SK-N-MC (cell line): ENCODE results near the gene PPP1R9A.

Experiments used
- EZH2 ChIP-seq: fragments of 200-600 bp; sonication (generic); IDR thresholded peaks from one replicate; pipeline ENCODE4 v1.6.1; 2017; ENCODE audit warnings: antibody characterized with exemption
- FOXP2 ChIP-seq: optimal IDR thresholded peaks from 2 replicates; pipeline ENCODE3; 2011; ENCODE audit warnings: mild to moderate bottlenecking, moderate library complexity; ENCODE audit not compliant: insufficient read depth; ENCODE audit errors: extremely low read length, control extremely low read depth
- POLR2AphosphoS5 ChIP-seq: IDR thresholded peaks from 2 replicates; pipeline ENCODE4 v1.6.1; 2012; ENCODE audit warnings: mild to moderate bottlenecking, low read depth, low read length, borderline replicate concordance

DNA sequence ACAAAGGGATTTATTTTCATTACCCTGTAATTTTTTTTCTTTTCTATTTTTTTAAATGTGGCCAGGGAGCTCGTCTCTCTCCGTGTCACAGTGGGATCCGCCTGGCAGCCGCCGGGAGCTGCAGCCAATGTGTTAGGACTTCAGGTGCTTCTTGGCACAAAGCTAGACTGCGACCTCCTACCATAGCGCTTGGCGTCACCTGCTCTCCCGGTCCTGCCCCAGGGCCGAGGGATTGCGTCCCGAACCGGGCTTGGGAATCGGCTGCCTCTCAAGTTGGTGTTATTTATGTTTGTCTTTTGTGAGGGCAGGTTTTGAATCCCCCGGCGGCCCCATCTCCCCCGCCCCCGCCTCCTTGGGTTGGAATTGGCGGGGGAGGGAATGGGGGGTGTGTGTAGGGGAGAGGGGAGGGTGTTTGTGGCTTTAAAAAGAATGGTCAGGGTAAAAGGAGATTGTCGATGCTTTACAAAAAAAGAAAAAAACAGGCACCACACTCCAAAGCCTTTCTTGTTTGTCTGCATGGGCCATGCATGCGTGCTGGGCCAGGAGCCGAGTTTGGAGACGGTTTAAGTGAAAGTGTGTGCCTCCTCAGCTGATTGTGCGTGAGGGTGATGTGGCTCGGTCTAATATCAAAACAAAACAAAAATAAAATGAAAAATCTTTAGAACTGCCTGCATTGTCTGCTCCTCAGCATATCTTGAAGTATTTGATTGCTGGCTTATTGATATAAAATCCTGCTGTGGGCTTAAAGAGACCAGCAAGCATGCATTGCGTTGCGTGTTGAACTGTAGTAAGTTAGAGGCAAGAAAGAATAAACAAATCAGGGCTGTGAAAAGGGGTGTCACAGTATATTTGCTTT lies 1.2 kb downstream of the PPP1R9A start:
- TF ChIP-seq EZH2: no peak
- peak; percentile 44; the same call in 1 of the 2 replicates for TF ChIP-seq POLR2AphosphoS5
- TF ChIP-seq FOXP2: no peak
